Esophagus muscularis mucosa (tissue), 4 donors: ENCODE data around the gene CD38.

Source experiments
- CTCF ChIP-seq, 3 experiments: fragments of 200-600 bp in 2 of 3; fragments of 450-650 bp in 1 of 3; sonication (generic) in 2 of 3; IDR thresholded peaks; one replicate each; pipeline ENCODE4 v1.5.1; 2017 to 2019; ENCODE audit warnings: antibody characterized with exemption in 3 of 3, mild to moderate bottlenecking in 2 of 3, moderate library complexity in 1 of 3
- EP300 ChIP-seq: sonication (generic); formaldehyde crosslinking; IDR thresholded peaks from one replicate; pipeline ENCODE4 v1.6.1; 2017; ENCODE audit warnings: antibody characterized with exemption
- POLR2A ChIP-seq: fragments of 450-650 bp; IDR thresholded peaks from one replicate; pipeline ENCODE4 v1.6.1; 2017; ENCODE audit warnings: antibody characterized with exemption, moderate library complexity, mild to moderate bottlenecking, low read depth

GRCh38 chr4:15742637-15743036 lies 35.5 kb upstream of the CD38 start:
- TF ChIP-seq CTCF (IDR thresholded peaks at IDR 0.05) (no peak), EP300 (no peak), POLR2A (no peak)
